HepG2 (cell line): ENCODE measurements around the gene CLDN20. TPM values are rescaled to one million over a fixed set of nuclear protein-coding genes. Genes with fewer than 3 reads are reported as not detected.

Experiments
- ERF ChIP-seq: IDR thresholded peaks from 2 replicates; pipeline ENCODE4 v1.6.1; 2018; ENCODE audit warnings: missing biosample characterization, missing genetic modification reagents
- FOXA3 ChIP-seq: IDR thresholded peaks from 2 replicates; pipeline ENCODE4 v1.6.1; 2016; ENCODE audit warnings: missing genetic modification reagents, missing compliant biosample characterization
- GABPA ChIP-seq, 2 experiments: IDR thresholded peaks; 2 replicates each; pipeline ENCODE4 v1.6.1; 2011 to 2016; ENCODE audit warnings: low read depth in 2 of 2, low read length in 1 of 2, missing biosample characterization in 1 of 2, missing genetic modification characterization in 1 of 2
- MATR3 ChIP-seq: sonication (generic); formaldehyde crosslinking; IDR thresholded peaks from 2 replicates; pipeline ENCODE4 v1.4.0; 2020; ENCODE audit warnings: missing genetic modification reagents
- MBD4 ChIP-seq: IDR thresholded peaks from 2 replicates; pipeline ENCODE4 v1.6.1; 2012; ENCODE audit warnings: low read length, inconsistent platforms, borderline replicate concordance
- NPAS2 ChIP-seq: sonication (generic); formaldehyde crosslinking; IDR thresholded peaks from 2 replicates; pipeline ENCODE4 v1.8.0; 2022; ENCODE audit warnings: mild to moderate bottlenecking, missing genetic modification reagents, borderline replicate concordance
- NR0B2 ChIP-seq: sonication (generic); formaldehyde crosslinking; IDR thresholded peaks from 2 replicates; pipeline ENCODE4 v1.4.0; 2020; ENCODE audit warnings: mild to moderate bottlenecking, missing genetic modification reagents
- ONECUT2 ChIP-seq: sonication (generic); formaldehyde crosslinking; IDR thresholded peaks from 2 replicates; pipeline ENCODE4 v1.4.0; 2020; ENCODE audit warnings: missing genetic modification reagents
- PHF8 ChIP-seq: sonication (generic); formaldehyde crosslinking; IDR thresholded peaks from 2 replicates; pipeline ENCODE4 v1.5.0; 2020; ENCODE audit warnings: missing genetic modification reagents
- SNAPC2 ChIP-seq: sonication (generic); formaldehyde crosslinking; IDR thresholded peaks from 2 replicates; pipeline ENCODE4 v1.8.1; 2022; ENCODE audit warnings: mild to moderate bottlenecking, missing genetic modification reagents
- SSRP1 ChIP-seq: IDR thresholded peaks from 2 replicates; pipeline ENCODE4 v1.6.1; 2016; ENCODE audit warnings: control low read depth
- TAF15 ChIP-seq: fragments of 200-400 bp; formaldehyde crosslinking; IDR thresholded peaks from one replicate; pipeline ENCODE4 v1.6.1; 2018; ENCODE audit warnings: mild to moderate bottlenecking, low read depth, low read length; ENCODE audit not compliant: poor library complexity, severe bottlenecking
- TCF12 ChIP-seq, 2 experiments: fragments of 450-650 bp in 1 of 2; sonication (generic) in 1 of 2; formaldehyde crosslinking in 1 of 2; IDR thresholded peaks; 2 replicates each; pipeline versions ENCODE4 v1.6.1 to v1.8.0; 2017 to 2022; ENCODE audit warnings: antibody characterized with exemption in 1 of 2, mild to moderate bottlenecking in 1 of 2, missing genetic modification reagents in 1 of 2, moderate library complexity in 1 of 2
- XBP1 ChIP-seq: sonication (generic); formaldehyde crosslinking; IDR thresholded peaks from 2 replicates; pipeline ENCODE4 v1.5.0; 2020; ENCODE audit warnings: missing genetic modification reagents
- ZFP41 ChIP-seq: sonication (generic); formaldehyde crosslinking; IDR thresholded peaks from 2 replicates; pipeline ENCODE4 v1.4.0; 2020; ENCODE audit warnings: mild to moderate bottlenecking, missing genetic modification reagents, borderline replicate concordance
- ZNF224 ChIP-seq: sonication (generic); formaldehyde crosslinking; IDR thresholded peaks from 2 replicates; pipeline ENCODE4 v1.5.0; 2020; ENCODE audit warnings: mild to moderate bottlenecking, missing genetic modification reagents
- ZNF264 ChIP-seq: sonication (generic); formaldehyde crosslinking; IDR thresholded peaks from 2 replicates; pipeline ENCODE4 v1.4.0; 2020; ENCODE audit warnings: missing genetic modification reagents
- ZNF468 ChIP-seq: sonication (generic); formaldehyde crosslinking; IDR thresholded peaks from 2 replicates; pipeline ENCODE4 v1.8.0; 2022; ENCODE audit warnings: mild to moderate bottlenecking, moderate library complexity, missing genetic modification reagents
- ZNF670 ChIP-seq: sonication (generic); formaldehyde crosslinking; IDR thresholded peaks from 2 replicates; pipeline ENCODE4 v1.8.0; 2022; ENCODE audit warnings: mild to moderate bottlenecking, missing genetic modification reagents, borderline replicate concordance
- ZNF674 ChIP-seq: sonication (generic); formaldehyde crosslinking; IDR thresholded peaks from 2 replicates; pipeline ENCODE4 v1.5.0; 2020; ENCODE audit warnings: low read depth, mild to moderate bottlenecking, missing genetic modification reagents
- ZSCAN9 ChIP-seq: IDR thresholded peaks from 2 replicates; pipeline ENCODE4 v1.6.1; 2016; ENCODE audit warnings: borderline replicate concordance
- polyA plus RNA-seq, 8 experiments: library from polyadenylated mRNA; depleted of rRNA in 3 of 8; stranded (reverse) in 7 of 8; unstranded in 1 of 8; fragments of >200 nt; fragmentation: Illumina TruSeq in 4 of 8; extraction: Trizol in 4 of 8; gene quantifications; 2 replicates each; pipeline versions ENCODE4 v1.2.1 to v1.2.3, GENCODE V29; 2011 to 2016; ENCODE audit warnings: low read depth in 4 of 8, missing spikeins in 1 of 8, mixed read lengths in 1 of 8; ENCODE audit not compliant: insufficient read depth in 1 of 8
- total RNA-seq, 5 experiments: library from RNA; depleted of rRNA; stranded (reverse); fragments of >200 nt; fragmentation: Illumina TruSeq; extraction: Trizol; gene quantifications; 2 replicates each; pipeline ENCODE4 v1.2.3, GENCODE V29; 2016; ENCODE audit warnings: low read depth in 1 of 5
- TF ChIP-seq, protein P1 (sequence below): sonication (generic); formaldehyde crosslinking; IDR thresholded peaks from 2 replicates; pipeline ENCODE4 v1.5.0; 2020; ENCODE audit warnings: mild to moderate bottlenecking, missing genetic modification reagents, borderline replicate concordance
- TF ChIP-seq, protein P2 (sequence below): sonication (generic); formaldehyde crosslinking; IDR thresholded peaks from 2 replicates; pipeline ENCODE4 v1.5.0; 2020; ENCODE audit warnings: missing genetic modification reagents

Gene CLDN20
- total and polyA plus RNA-seq, 2 of the 13 experiments (the other 11 are each of a cell fraction or from before 2014, with no cell fraction given) = not detected

GRCh38 chr6:155324172-155324571, 60.4 kb downstream of the CLDN20 start (continued):
- TF ChIP-seq SNAPC2 (CRISPR knock-in tag) (no peak; the same call in 1 of the 2 replicates), NR0B2 (CRISPR knock-in tag) (no peak), TCF12 (IDR thresholded peaks at IDR 0.05) (no peak), TCF12 (CRISPR knock-in tag; IDR thresholded peaks at IDR 0.05) (no peak), ERF (CRISPR knock-in tag) (no peak), ZNF224 (CRISPR knock-in tag) (no peak), MBD4 (0 out of 2 replicates have a peak, but pooled peaks have one; percentile 43), ZNF264 (CRISPR knock-in tag) (no peak), XBP1 (no peak), FOXA3 (CRISPR knock-in tag) (0 out of 2 replicates have a peak, but pooled peaks have one; percentile 4), MATR3 (CRISPR knock-in tag) (no peak), PHF8 (no peak), ZFP41 (no peak), NPAS2 (CRISPR knock-in tag) (no peak), SSRP1 (CRISPR knock-in tag) (0 out of 2 replicates have a peak, but pooled peaks have one; percentile 78), ZNF468 (no peak), ZNF670 (CRISPR knock-in tag) (0 out of 2 replicates have a peak, but pooled peaks have one; percentile 4), TAF15 (no peak), ONECUT2 (CRISPR knock-in tag) (no peak), ZNF674 (no peak), ZSCAN9 (no peak), GABPA (IDR thresholded peaks at IDR 0.05; ENCODE audit: low read depth, low read length) (no peak), GABPA (CRISPR knock-in tag; IDR thresholded peaks at IDR 0.05; ENCODE audit: low read depth) (no peak)
- TF ChIP-seq, protein P1, sequence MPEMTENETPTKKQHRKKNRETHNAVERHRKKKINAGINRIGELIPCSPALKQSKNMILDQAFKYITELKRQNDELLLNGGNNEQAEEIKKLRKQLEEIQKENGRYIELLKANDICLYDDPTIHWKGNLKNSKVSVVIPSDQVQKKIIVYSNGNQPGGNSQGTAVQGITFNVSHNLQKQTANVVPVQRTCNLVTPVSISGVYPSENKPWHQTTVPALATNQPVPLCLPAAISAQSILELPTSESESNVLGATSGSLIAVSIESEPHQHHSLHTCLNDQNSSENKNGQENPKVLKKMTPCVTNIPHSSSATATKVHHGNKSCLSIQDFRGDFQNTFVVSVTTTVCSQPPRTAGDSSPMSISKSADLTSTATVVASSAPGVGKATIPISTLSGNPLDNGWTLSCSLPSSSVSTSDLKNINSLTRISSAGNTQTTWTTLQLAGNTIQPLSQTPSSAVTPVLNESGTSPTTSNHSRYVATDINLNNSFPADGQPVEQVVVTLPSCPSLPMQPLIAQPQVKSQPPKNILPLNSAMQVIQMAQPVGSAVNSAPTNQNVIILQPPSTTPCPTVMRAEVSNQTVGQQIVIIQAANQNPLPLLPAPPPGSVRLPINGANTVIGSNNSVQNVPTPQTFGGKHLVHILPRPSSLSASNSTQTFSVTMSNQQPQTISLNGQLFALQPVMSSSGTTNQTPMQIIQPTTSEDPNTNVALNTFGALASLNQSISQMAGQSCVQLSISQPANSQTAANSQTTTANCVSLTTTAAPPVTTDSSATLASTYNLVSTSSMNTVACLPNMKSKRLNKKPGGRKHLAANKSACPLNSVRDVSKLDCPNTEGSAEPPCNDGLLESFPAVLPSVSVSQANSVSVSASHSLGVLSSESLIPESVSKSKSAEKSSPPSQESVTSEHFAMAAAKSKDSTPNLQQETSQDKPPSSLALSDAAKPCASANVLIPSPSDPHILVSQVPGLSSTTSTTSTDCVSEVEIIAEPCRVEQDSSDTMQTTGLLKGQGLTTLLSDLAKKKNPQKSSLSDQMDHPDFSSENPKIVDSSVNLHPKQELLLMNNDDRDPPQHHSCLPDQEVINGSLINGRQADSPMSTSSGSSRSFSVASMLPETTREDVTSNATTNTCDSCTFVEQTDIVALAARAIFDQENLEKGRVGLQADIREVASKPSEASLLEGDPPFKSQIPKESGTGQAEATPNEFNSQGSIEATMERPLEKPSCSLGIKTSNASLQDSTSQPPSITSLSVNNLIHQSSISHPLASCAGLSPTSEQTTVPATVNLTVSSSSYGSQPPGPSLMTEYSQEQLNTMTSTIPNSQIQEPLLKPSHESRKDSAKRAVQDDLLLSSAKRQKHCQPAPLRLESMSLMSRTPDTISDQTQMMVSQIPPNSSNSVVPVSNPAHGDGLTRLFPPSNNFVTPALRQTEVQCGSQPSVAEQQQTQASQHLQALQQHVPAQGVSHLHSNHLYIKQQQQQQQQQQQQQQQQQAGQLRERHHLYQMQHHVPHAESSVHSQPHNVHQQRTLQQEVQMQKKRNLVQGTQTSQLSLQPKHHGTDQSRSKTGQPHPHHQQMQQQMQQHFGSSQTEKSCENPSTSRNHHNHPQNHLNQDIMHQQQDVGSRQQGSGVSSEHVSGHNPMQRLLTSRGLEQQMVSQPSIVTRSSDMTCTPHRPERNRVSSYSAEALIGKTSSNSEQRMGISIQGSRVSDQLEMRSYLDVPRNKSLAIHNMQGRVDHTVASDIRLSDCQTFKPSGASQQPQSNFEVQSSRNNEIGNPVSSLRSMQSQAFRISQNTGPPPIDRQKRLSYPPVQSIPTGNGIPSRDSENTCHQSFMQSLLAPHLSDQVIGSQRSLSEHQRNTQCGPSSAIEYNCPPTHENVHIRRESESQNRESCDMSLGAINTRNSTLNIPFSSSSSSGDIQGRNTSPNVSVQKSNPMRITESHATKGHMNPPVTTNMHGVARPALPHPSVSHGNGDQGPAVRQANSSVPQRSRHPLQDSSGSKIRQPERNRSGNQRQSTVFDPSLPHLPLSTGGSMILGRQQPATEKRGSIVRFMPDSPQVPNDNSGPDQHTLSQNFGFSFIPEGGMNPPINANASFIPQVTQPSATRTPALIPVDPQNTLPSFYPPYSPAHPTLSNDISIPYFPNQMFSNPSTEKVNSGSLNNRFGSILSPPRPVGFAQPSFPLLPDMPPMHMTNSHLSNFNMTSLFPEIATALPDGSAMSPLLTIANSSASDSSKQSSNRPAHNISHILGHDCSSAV (CRISPR knock-in tag) = no peak
- TF ChIP-seq, protein P2, sequence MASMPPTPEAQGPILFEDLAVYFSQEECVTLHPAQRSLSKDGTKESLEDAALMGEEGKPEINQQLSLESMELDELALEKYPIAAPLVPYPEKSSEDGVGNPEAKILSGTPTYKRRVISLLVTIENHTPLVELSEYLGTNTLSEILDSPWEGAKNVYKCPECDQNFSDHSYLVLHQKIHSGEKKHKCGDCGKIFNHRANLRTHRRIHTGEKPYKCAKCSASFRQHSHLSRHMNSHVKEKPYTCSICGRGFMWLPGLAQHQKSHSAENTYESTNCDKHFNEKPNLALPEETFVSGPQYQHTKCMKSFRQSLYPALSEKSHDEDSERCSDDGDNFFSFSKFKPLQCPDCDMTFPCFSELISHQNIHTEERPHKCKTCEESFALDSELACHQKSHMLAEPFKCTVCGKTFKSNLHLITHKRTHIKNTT (CRISPR knock-in tag) = no peak
